ENCODE measurements around the gene HOMER1. TPM values are rescaled to one million over a fixed set of nuclear protein-coding genes. Genes with fewer than 3 reads are reported as not detected.
A peak's percentile ranks its signal among the peaks of the same experiment; 100 is the strongest.

HOMER1 gene, protein sequence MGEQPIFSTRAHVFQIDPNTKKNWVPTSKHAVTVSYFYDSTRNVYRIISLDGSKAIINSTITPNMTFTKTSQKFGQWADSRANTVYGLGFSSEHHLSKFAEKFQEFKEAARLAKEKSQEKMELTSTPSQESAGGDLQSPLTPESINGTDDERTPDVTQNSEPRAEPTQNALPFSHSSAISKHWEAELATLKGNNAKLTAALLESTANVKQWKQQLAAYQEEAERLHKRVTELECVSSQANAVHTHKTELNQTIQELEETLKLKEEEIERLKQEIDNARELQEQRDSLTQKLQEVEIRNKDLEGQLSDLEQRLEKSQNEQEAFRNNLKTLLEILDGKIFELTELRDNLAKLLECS
- 7.4 TPM for total RNA-seq
- long read RNA-seq, full-length matches to known transcripts, result 25 of 29 reads
- long read RNA-seq, partial matches to known transcripts, result 0 of 29 reads
- long read RNA-seq, other reads (novel, unspliced or antisense), result 4 of 29 reads

GRCh38 chr5:79513704-79514390 lies at the start of gene HOMER1:
Gene HOMER1, minus strand, starts transcription at chr5:79514134. Its CDS starts 1,360 bp downstream, at chr5:79512774.
- intact Hi-C loops (cut with DNase I), result no loop called here
- H3K36me3 ChIP-seq, result no peaks in the 10 kb centered on the region
- H3K27ac ChIP-seq, result peak within 1 kb of the TSS; percentile 93
- DNase-seq (peak; percentile 93), ATAC-seq (peak; percentile 95)
- peak within 1 kb of the TSS; percentile 87 for H3K4me3 ChIP-seq
- peaks cover 17% of the 10 kb centered on the region for H3K4me1 ChIP-seq
- TF ChIP-seq, protein P1, sequence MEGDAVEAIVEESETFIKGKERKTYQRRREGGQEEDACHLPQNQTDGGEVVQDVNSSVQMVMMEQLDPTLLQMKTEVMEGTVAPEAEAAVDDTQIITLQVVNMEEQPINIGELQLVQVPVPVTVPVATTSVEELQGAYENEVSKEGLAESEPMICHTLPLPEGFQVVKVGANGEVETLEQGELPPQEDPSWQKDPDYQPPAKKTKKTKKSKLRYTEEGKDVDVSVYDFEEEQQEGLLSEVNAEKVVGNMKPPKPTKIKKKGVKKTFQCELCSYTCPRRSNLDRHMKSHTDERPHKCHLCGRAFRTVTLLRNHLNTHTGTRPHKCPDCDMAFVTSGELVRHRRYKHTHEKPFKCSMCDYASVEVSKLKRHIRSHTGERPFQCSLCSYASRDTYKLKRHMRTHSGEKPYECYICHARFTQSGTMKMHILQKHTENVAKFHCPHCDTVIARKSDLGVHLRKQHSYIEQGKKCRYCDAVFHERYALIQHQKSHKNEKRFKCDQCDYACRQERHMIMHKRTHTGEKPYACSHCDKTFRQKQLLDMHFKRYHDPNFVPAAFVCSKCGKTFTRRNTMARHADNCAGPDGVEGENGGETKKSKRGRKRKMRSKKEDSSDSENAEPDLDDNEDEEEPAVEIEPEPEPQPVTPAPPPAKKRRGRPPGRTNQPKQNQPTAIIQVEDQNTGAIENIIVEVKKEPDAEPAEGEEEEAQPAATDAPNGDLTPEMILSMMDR (IDR thresholded peaks at IDR 0.05), result no peak
- peaks cover 34% of the 10 kb centered on the region for H3K27me3 ChIP-seq
- H3K9me3 ChIP-seq, result no peaks in the 10 kb centered on the region

GRCh38 chr5:79563247-79563590 lies 49.3 kb upstream of the HOMER1 start:
- Histone ChIP-seq H3K4me3 (no peak overlapping the region), H3K27ac (no peak overlapping the region), H3K4me1 (no peaks in the 10 kb centered on the region), H3K9me3 (no peaks in the 10 kb centered on the region), H3K36me3 (no peaks in the 10 kb centered on the region), H3K27me3 (no peaks in the 10 kb centered on the region)
- TF ChIP-seq, protein P1 (IDR thresholded peaks at IDR 0.05), result no peak
- ATAC-seq, result no peak
- intact Hi-C loops (cut with DNase I), result loop anchor here (10.0 kb wide), 1 partner anchor 292 kb away; no protein-coding TSS in a partner anchor
- no peak for DNase-seq

- intact Hi-C loops (cut with DNase I), result loop anchor here (10.0 kb wide), 1 partner anchor 292 kb away; no protein-coding TSS in a partner anchor
- H3K4me3 ChIP-seq, result no peak overlapping the region
- no peak overlapping the region for H3K27ac ChIP-seq
- TF ChIP-seq, protein P1 (IDR thresholded peaks at IDR 0.05), result no peak
- DNase-seq, result no peak
- H3K9me3 ChIP-seq, result no peaks in the 10 kb centered on the region
- no peaks in the 10 kb centered on the region for H3K27me3 ChIP-seq
- no peak for ATAC-seq
- H3K36me3 ChIP-seq, result no peaks in the 10 kb centered on the region
- H3K4me1 ChIP-seq, result no peaks in the 10 kb centered on the region
These were observed 48.7 kb upstream of the HOMER1 start for GRCh38 chr5:79562351-79563246.

DNA sequence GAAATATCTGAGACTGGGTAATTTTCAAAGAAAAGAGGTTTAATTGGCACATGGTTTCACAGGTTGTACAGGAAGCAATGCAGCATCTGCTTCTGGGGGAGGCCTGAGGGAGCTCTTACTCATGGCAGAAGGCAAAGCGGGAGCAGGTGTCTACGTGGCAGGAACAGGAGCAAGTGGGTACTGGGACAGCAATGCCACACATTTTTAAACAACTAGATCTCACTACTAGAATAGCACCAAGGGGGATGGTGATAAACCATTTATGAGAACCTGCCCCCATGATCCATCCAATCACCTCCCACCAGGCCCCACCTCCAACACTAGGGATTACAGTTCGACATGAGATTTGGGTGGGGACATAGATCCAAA lies 47.6 kb upstream of the HOMER1 start:
- Histone ChIP-seq H3K9me3 (no peaks in the 10 kb centered on the region), H3K4me1 (no peaks in the 10 kb centered on the region), H3K27me3 (no peaks in the 10 kb centered on the region), H3K36me3 (no peaks in the 10 kb centered on the region), H3K27ac (no peak overlapping the region), H3K4me3 (no peak overlapping the region)
- ATAC-seq (no peak), DNase-seq (no peak)
- TF ChIP-seq, protein P1 (IDR thresholded peaks at IDR 0.05), result no peak
- intact Hi-C loops (cut with DNase I), result loop anchor here (10.0 kb wide), 1 partner anchor 293 kb away; no protein-coding TSS in a partner anchor
